Tibial artery (tissue), 4 donors: ENCODE results near the gene WDR47.

ENCODE experiments used
- DNase-seq, 2 donors: peaks; one replicate each; pipeline ENCODE4 v3.0.0-alpha.2; 2019
- H3K27ac ChIP-seq, 2 donors: fragments of 200-600 bp; sonication (generic) in 1 of 2; 1 replicate in 1 of 2; 2 replicates in 1 of 2; pipeline ENCODE4 v1.5.1; 2018 to 2019; ENCODE audit warnings: mild to moderate bottlenecking in 1 of 2
- H3K27me3 ChIP-seq, 2 donors: fragments of 200-600 bp; sonication (generic) in 1 of 2; one replicate each; pipeline versions ENCODE4 v1.5.1 to v1.6.0; 2016 to 2019
- H3K36me3 ChIP-seq, 3 donors: fragments of 200-600 bp; sonication (generic) in 2 of 3; one replicate each; pipeline ENCODE4 v1.5.1; 2016 to 2019; ENCODE audit warnings: mild to moderate bottlenecking in 2 of 3
- H3K4me1 ChIP-seq, 4 donors: fragments of 200-600 bp; sonication (generic) in 2 of 4; 1 replicate in 3 of 4; 2 replicates in 1 of 4; pipeline ENCODE4 v1.5.1; 2016 to 2019
- H3K4me3 ChIP-seq, 2 donors: fragments of 200-600 bp; sonication (generic) in 1 of 2; 1 replicate in 1 of 2; 2 replicates in 1 of 2; pipeline ENCODE4 v1.5.1; 2018 to 2019; ENCODE audit warnings: mild to moderate bottlenecking in 2 of 2
- H3K9me3 ChIP-seq, 3 donors: fragments of 200-600 bp; sonication (generic) in 1 of 3; one replicate each; pipeline ENCODE4 v1.5.1; 2016 to 2019
- CTCF ChIP-seq, 2 experiments: fragments of 200-600 bp in 1 of 2; fragments of 450-650 bp in 1 of 2; IDR thresholded peaks; one replicate each; pipeline ENCODE4 v1.5.1; 2017 to 2019; ENCODE audit warnings: antibody characterized with exemption in 2 of 2, mild to moderate bottlenecking in 1 of 2, moderate library complexity in 1 of 2
- intact Hi-C: fragments of 100-400 bp; cut with DNase I; formaldehyde crosslinking; loops from one replicate; pipeline ENCODE4 v1.15.0; 2023; ENCODE audit warnings: low total_unique reads

The WDR47 gene

GRCh38 chr1:109084563-109085517 is 42.9 kb upstream of the WDR47 start:
- intact Hi-C loops, result no loop called here
- no peak for TF ChIP-seq CTCF (IDR thresholded peaks at IDR 0.05)
- Histone ChIP-seq H3K9me3 (no peaks in the 10 kb centered on the region), H3K27me3 (no peaks in the 10 kb centered on the region), H3K4me1 (peaks cover 0 to 5% (median 2%) of the 10 kb centered on the region in 4 donors), H3K27ac (no peak overlapping the region), H3K36me3 (no peaks in the 10 kb centered on the region), H3K4me3 (no peak overlapping the region)
- no peak for DNase-seq

- DNase-seq, result no peak
- Histone ChIP-seq H3K4me1 (no peaks in the 10 kb centered on the region), H3K36me3 (no peaks in the 10 kb centered on the region), H3K4me3 (no peak overlapping the region), H3K27me3 (no peaks in the 10 kb centered on the region), H3K9me3 (no peaks in the 10 kb centered on the region), H3K27ac (no peak overlapping the region)
- TF ChIP-seq CTCF (IDR thresholded peaks at IDR 0.05), result no peak
- intact Hi-C loops, result no loop called here
Measured at GRCh38 chr1:109083923-109084322, 42.0 kb upstream of the WDR47 start.

- DNase-seq, result no peak
- Histone ChIP-seq H3K9me3 (no peaks in the 10 kb centered on the region), H3K27ac (no peak overlapping the region), H3K4me1 (no peaks in the 10 kb centered on the region), H3K36me3 (no peaks in the 10 kb centered on the region), H3K4me3 (no peak overlapping the region), H3K27me3 (no peaks in the 10 kb centered on the region)
- TF ChIP-seq CTCF (IDR thresholded peaks at IDR 0.05), result no peak
- intact Hi-C loops, result no loop called here
Measured at GRCh38 chr1:109083501-109083900, 41.6 kb upstream of the WDR47 start.

- Histone ChIP-seq H3K36me3 (no peaks in the 10 kb centered on the region), H3K9me3 (no peaks in the 10 kb centered on the region), H3K4me3 (no peak overlapping the region), H3K27ac (peak overlapping the region in 1 of 2 donors; percentile 51), H3K4me1 (peaks cover 0 to 6% (median 0%) of the 10 kb centered on the region in 4 donors), H3K27me3 (no peaks in the 10 kb centered on the region)
- no peak for TF ChIP-seq CTCF (IDR thresholded peaks at IDR 0.05)
- no peak for DNase-seq
- intact Hi-C loops, result no loop called here
Measured at GRCh38 chr1:109080441-109081082, 38.7 kb upstream of the WDR47 start.

- Histone ChIP-seq H3K27me3 (no peaks in the 10 kb centered on the region), H3K36me3 (no peaks in the 10 kb centered on the region), H3K9me3 (no peaks in the 10 kb centered on the region), H3K4me3 (no peak overlapping the region), H3K4me1 (peaks cover 0 to 17% (median 5%) of the 10 kb centered on the region in 4 donors), H3K27ac (peak overlapping the region in 1 of 2 donors; percentile 51)
- intact Hi-C loops, result no loop called here
- no peak for DNase-seq
- TF ChIP-seq CTCF (IDR thresholded peaks at IDR 0.05), result no peak
Measured at GRCh38 chr1:109079240-109079622, 37.3 kb upstream of the WDR47 start.
